Activated naive CD4-positive, alpha-beta T cell treated with Interleukin-2 at 50 U/mL for 16 hours (primary cell): ENCODE results near the gene LCE1E.

Source experiments
- DNase-seq: peaks from one replicate; pipeline ENCODE4 v3.0.0-alpha.2; 2020

Gene LCE1E

GRCh38 chr1:152795686-152796085 lies 9.6 kb downstream of the LCE1E start:
- DNase-seq: no peak

GRCh38 chr1:152796421-152796820 lies 10.4 kb downstream of the LCE1E start, which contains the start of gene LCE1D:
Gene LCE1D, plus strand, starts transcription at chr1:152796721. Its CDS starts 1,074 bp downstream, at chr1:152797795.
- DNase-seq: no peak

GRCh38 chr1:152801333-152801732 lies 15.3 kb downstream of the LCE1E start:
- no peak for DNase-seq

GRCh38 chr1:152806576-152806975 lies 20.5 kb downstream of the LCE1E start, which contains the start of gene LCE1C:
Gene LCE1C, minus strand, starts transcription at chr1:152806651. Its CDS starts 1,173 bp downstream, at chr1:152805478.
- no peak for DNase-seq

- DNase-seq: no peak
Observed at GRCh38 chr1:152811050-152811449, 25.0 kb downstream of the LCE1E start.

- DNase-seq: no peak
Observed at GRCh38 chr1:152811671-152812070, 25.6 kb downstream of the LCE1E start, which contains the start of gene LCE1B. Gene LCE1B, plus strand, starts transcription at chr1:152811971. Its CDS starts 476 bp downstream, at chr1:152812447.

GRCh38 chr1:152817309-152817708 lies 31.3 kb downstream of the LCE1E start:
- no peak for DNase-seq

GRCh38 chr1:152823294-152823693 lies 37.2 kb downstream of the LCE1E start:
- no peak for DNase-seq

- DNase-seq: no peak
Observed at GRCh38 chr1:152824964-152825363, 38.9 kb downstream of the LCE1E start.

- no peak for DNase-seq
Observed at GRCh38 chr1:152827173-152827572, 41.1 kb downstream of the LCE1E start, which contains the start of gene LCE1A. Gene LCE1A, plus strand, starts transcription at chr1:152827473. Its CDS starts 0 bp downstream, at chr1:152827473.

GRCh38 chr1:152836870-152837269 lies 50.8 kb downstream of the LCE1E start:
- DNase-seq: no peak
